KMS-11 (cell line): ENCODE measurements around the gene SGTA.

Source experiments
- H2AFZ ChIP-seq: fragments of 200-600 bp; sonication (generic); 2 replicates; pipeline ENCODE4 v1.6.1; 2016; ENCODE audit warnings: antibody characterized with exemption, mixed run types, low read depth
- H3K27ac ChIP-seq: fragments of 200-600 bp; sonication (generic); 2 replicates; pipeline ENCODE4 v1.6.1; 2016; ENCODE audit warnings: mild to moderate bottlenecking, mixed run types
- H3K27me3 ChIP-seq: fragments of 200-600 bp; sonication (generic); 2 replicates; pipeline ENCODE4 v1.6.1; 2017; ENCODE audit warnings: mild to moderate bottlenecking, low read depth, mixed run types, moderate library complexity; ENCODE audit not compliant: insufficient read depth
- H3K36me3 ChIP-seq: fragments of 200-600 bp; sonication (generic); 2 replicates; pipeline ENCODE4 v1.6.1; 2017; ENCODE audit warnings: mild to moderate bottlenecking, mixed run types; ENCODE audit not compliant: insufficient read depth
- H3K4me1 ChIP-seq: fragments of 200-600 bp; sonication (generic); 2 replicates; pipeline ENCODE4 v1.6.1; 2016; ENCODE audit warnings: mild to moderate bottlenecking, low read depth, mixed run types; ENCODE audit not compliant: poor library complexity, severe bottlenecking
- H3K4me2 ChIP-seq: fragments of 200-600 bp; sonication (generic); 2 replicates; pipeline ENCODE4 v1.7.0; 2016; ENCODE audit warnings: mild to moderate bottlenecking, mixed run types
- H3K4me3 ChIP-seq: fragments of 200-600 bp; sonication (generic); IDR thresholded peaks from 2 replicates; pipeline ENCODE4 v1.6.1; 2017; ENCODE audit warnings: low read depth, low read length, mixed read lengths; ENCODE audit not compliant: insufficient read depth
- H3K79me2 ChIP-seq: fragments of 200-600 bp; sonication (generic); 2 replicates; pipeline ENCODE4 v1.6.1; 2016; ENCODE audit warnings: low read depth, mixed run types; ENCODE audit not compliant: insufficient read depth
- H3K9ac ChIP-seq: fragments of 200-600 bp; sonication (generic); 2 replicates; pipeline ENCODE4 v1.6.1; 2016; ENCODE audit warnings: mild to moderate bottlenecking, mixed run types
- H4K20me1 ChIP-seq: fragments of 200-600 bp; sonication (generic); 2 replicates; pipeline ENCODE4 v1.6.1; 2016; ENCODE audit warnings: mild to moderate bottlenecking, mixed run types; ENCODE audit not compliant: insufficient read depth
- CTCF ChIP-seq: fragments of 200-600 bp; sonication (generic); conservative IDR thresholded peaks from 2 replicates; pipeline ENCODE4 v1.6.1; 2017; ENCODE audit warnings: low read depth, mild to moderate bottlenecking, antibody characterized with exemption, low read length, moderate library complexity, mixed read lengths

The SGTA gene

GRCh38 chr19:2711875-2712205 is 71.2 kb downstream of the SGTA start:
- no peak for TF ChIP-seq CTCF
- H3K36me3 ChIP-seq = no peaks in the 10 kb centered on the region
- H3K9ac ChIP-seq = no peak overlapping the region
- H3K4me3 ChIP-seq = no peak overlapping the region
- H2AFZ ChIP-seq = no peak overlapping the region
- H3K4me2 ChIP-seq = no peak overlapping the region
- no peaks in the 10 kb centered on the region for H3K27me3 ChIP-seq
- H3K4me1 ChIP-seq = no peaks in the 10 kb centered on the region
- no peaks in the 10 kb centered on the region for H3K79me2 ChIP-seq
- no peaks in the 10 kb centered on the region for H4K20me1 ChIP-seq
- no peak overlapping the region for H3K27ac ChIP-seq

- Histone ChIP-seq H3K9ac (no peak overlapping the region), H3K4me1 (no peaks in the 10 kb centered on the region), H3K36me3 (no peaks in the 10 kb centered on the region), H4K20me1 (no peaks in the 10 kb centered on the region), H3K79me2 (no peaks in the 10 kb centered on the region), H3K4me3 (no peak overlapping the region), H3K27ac (no peak overlapping the region), H3K27me3 (no peaks in the 10 kb centered on the region), H3K4me2 (no peak overlapping the region), H2AFZ (no peak overlapping the region)
- no peak for TF ChIP-seq CTCF
Measured at GRCh38 chr19:2711172-2711874, 71.8 kb downstream of the SGTA start.

GRCh38 chr19:2706251-2706650 is 76.8 kb downstream of the SGTA start:
- Histone ChIP-seq H2AFZ (no peak overlapping the region), H3K36me3 (no peaks in the 10 kb centered on the region), H3K4me1 (peaks cover under 1% of the 10 kb centered on the region), H3K27ac (no peak overlapping the region), H3K4me3 (no peak overlapping the region), H4K20me1 (no peaks in the 10 kb centered on the region), H3K27me3 (no peaks in the 10 kb centered on the region), H3K9ac (no peak overlapping the region), H3K4me2 (no peak overlapping the region), H3K79me2 (no peaks in the 10 kb centered on the region; the same call in 1 of the 2 replicates)
- no peak for TF ChIP-seq CTCF
